NCI-H82 treated with DMSO at 0.1 percent for 48 hours (cell line): Measurements from ENCODE around the gene NRL.
A peak's percentile ranks its signal among the peaks of the same experiment; 100 is the strongest.

Experiments
- DNase-seq: peaks from one replicate; lab custom pipeline; 2025; ENCODE audit not compliant: unreplicated experiment; lab: John Stamatoyannopoulos, UW

Gene NRL

GRCh38 chr14:24100982-24101494 lies 13.7 kb downstream of the NRL start:
- no peak for DNase-seq

DNA sequence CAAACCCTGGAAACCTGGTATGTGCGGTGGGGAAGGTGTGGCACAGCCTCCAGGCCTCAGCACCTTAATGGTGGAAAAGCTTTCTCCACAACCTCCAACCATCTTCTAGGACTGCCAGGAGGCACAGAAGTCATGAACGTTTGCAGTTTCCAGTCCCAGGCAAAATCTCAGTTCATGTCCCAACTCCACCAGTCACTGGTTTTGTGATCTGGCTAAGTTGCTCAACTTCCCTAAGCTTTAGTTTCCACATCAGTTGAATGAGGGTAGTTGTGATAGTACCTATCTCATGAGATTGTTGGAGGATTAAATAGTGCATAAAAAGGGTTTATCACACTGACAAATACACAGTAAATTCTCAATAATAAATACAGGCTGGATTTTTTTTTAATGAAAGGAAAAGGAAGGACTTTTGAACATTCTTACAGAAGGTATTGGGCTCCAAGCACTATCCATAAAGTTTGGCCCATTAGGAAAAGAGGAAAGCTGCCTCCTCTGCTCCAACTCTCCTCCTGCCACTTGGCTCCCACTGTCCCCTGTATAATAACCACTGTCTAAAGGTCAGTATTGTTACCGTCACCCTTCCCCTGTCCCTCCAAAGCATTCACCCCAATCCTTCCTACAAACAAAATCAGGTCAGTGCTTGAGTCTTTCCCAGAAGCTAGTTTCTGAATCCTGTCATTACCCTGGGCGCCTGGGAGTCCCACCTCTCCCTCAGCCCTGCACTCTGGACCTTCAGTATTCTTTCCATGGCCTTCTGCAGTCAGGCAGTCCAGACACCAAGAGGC lies 14.4 kb downstream of the NRL start:
- DNase-seq: no peak

DNA sequence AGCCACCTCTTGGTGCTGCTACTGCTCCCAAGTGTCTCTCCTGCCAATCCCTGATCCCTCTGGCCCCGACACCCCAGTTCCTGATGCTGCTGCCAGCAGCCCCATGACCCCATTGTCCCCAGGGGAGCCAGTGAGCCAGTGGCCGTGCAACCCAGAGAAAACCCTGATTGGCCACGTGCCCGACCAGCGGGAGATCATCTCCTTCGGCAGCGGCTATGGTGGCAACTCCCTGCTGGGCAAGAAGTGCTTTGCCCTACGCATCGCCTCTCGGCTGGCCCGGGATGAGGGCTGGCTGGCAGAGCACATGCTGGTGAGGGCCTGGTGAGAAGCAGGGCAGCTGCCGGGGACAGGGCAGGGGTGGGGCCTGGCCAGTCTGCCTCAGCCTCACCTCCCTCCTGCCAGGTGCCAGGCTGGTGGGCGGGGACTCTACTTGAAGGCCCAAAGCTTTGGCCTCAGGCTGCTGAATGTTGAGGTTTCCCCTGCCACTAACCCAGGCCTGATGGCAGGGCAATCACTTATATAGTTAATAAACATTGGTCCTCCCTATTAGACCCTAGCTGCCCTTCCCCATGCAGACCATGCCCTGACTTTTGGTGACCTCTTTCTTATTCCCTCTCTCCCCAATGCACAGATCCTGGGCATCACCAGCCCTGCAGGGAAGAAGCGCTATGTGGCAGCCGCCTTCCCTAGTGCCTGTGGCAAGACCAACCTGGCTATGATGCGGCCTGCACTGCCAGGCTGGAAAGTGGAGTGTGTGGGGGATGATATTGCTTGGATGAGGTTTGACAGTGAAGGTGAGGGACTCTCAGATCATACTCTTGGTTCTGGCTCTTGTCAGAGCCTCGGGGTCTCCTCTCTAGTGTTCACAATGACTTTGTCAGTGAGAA lies 15.6 kb downstream of the NRL start:
- DNase-seq: no peak

DNA sequence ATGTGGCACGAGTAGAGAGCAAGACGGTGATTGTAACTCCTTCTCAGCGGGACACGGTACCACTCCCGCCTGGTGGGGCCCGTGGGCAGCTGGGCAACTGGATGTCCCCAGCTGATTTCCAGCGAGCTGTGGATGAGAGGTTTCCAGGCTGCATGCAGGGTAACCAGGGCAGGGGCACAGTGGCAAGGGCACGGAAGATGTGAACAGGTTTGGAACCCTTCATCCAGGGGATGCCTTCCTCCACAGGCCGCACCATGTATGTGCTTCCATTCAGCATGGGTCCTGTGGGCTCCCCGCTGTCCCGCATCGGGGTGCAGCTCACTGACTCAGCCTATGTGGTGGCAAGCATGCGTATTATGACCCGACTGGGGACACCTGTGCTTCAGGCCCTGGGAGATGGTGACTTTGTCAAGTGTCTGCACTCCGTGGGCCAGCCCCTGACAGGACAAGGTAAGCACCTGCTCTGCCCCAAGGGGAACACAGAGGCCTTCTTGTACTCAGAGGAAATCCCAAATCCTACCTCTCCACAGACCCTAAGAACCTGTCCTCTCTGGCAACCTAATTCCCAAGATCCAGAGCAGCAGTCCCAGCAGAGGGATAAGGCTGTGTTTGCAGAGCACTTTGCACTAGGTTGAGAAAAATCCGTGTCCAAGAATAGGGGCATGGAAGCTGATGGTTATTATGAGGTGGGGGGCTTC lies 16.4 kb downstream of the NRL start:
- DNase-seq: no peak

- DNase-seq: no peak
Observed at GRCh38 chr14:24096545-24097181, 18.1 kb downstream of the NRL start.

DNA sequence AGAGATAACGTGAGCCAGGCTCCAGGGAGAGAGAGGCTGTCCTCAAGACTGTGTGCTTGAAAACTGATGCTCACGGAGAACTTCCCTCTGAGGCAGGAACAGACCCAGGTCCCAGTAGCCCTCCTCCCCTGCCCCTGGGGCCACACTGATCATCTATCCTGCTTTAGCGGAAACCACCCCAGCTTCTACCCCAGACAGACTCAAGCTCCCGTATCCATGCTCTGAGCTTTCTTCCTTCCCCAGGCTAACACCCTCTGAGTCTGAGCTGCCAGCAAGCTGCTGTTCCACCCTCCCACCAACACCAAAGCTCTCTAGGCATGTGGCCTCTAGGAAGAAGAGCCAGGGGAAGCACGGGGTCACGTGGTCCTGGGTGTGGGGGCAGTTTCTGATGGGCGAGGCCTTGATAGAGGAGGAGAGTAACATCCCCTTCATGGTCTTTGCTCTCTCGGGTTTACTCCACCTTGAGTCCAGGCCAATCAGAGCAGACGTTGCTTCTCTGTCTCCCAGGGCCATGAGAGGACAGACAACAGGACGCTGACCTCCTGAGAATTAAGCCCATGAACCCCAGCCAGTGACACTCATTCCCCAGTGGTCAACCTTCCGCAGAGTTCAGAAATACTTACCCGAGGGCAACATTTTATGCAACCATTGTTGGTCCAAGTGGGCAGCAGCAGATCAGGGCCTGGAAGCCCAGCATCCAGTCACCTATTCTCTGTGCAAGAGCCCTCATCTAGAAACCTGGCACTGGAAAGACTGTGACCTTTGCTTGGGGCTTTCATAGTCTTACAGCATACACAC lies 19.3 kb downstream of the NRL start:
- peak; percentile 18 for DNase-seq

GRCh38 chr14:24094841-24095270 lies 19.9 kb downstream of the NRL start:
- DNase-seq: no peak

DNA sequence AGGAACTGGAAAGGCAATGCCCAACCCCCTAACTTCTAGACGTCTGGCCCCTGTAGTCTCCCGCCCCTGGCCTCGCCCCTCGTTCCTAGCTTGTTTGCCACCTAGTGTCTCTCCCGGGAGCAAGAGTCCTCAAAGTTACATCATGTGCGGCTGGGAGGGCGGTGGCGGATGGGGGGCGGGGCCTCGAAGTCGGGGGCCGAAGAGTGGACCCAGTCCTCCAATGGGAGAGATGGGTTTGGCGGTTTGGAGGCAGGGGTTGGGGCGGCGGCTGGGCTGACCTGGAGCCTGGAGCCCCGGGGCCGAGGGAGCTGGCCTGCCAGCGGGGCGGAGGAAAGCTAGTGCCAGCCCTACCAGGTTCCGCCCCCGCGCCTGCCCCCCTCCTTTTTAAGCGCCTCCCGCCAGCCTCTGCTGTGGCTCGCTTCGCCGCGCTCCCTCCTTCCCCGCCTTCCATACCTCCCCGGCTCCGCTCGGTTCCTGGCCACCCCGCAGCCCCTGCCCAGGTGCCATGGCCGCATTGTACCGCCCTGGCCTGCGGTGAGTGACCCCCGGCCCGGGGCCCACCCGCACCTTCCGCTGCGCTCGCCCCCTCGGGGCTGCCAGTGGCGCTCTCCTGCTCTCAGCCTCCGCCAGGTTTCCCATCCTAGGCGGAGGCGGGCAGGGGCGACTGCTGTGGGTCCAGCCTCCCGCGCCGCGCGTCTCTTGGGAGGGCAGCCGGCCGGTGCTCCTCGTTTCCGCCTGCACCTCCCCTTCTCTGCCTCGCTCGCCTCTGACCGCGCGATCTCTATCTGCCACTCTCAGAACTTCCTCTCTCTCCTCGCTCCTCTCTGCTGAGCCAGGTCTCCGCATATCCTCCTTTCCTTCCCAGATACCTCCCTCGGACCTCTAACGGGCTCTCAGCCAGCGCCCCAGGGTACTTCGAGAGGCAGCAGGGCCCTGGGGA lies 20.6 kb downstream of the NRL start, which contains the start of gene PCK2:
Gene PCK2 (plus strand): TSS at position 411 of the 940 bp plus-strand sequence. CDS start 95 bp downstream, at position 506.
- DNase-seq: peak; percentile 70

GRCh38 chr14:24093207-24093900 lies 21.4 kb downstream of the NRL start:
- no peak for DNase-seq

DNA sequence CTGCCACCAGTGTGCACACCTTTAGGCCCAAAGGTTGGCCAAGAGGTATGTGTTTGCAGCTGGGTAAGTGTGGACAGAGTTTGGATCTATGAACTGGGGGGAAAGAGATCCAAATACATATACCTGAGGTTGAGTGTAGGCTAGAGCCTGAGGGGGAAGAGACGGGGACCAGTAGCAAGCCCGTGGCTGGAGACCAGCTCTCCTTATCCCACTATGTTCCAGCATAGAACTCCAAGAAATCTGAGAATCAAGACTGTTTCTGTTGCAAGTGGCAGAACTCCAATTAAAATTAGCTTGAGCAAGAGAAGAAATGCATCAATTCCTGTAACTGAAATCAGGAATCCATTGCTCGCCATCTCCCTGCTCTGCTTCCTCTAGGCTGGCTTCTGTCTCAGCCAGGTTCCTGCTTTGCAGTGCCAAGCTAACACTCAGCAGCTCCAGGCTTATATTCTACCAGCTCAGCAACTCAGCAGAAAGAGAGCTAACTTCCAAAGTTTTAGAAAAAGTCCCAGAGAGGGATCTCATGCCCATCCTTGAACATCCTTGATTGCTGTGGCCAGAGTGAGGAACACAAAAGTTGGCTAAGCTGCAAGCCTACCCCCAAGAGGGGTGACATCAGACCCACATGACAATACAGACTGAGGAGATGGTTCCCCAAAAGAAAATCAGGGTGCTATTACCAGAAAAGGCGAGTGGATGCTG lies 22.1 kb downstream of the NRL start:
- no peak for DNase-seq

DNA sequence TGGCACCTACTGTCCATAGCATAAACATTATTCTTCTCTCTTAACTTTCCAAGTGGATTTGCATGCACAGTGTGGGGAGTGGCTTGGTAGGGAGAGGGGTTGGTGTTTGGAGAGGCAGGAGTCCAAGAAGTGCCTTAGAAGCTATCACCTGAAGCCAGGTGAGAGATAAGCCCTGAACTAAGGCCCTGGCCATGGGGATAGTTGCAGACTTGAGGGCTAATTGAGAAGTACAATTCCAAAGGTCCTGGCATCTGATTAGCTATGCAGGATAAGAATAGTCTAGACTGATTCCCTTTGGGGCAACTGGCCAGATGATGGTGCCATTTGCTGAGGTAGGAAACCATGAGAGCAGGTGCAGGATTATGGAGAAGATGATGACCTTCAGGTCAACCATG lies 22.6 kb downstream of the NRL start:
- no peak for DNase-seq

DNA sequence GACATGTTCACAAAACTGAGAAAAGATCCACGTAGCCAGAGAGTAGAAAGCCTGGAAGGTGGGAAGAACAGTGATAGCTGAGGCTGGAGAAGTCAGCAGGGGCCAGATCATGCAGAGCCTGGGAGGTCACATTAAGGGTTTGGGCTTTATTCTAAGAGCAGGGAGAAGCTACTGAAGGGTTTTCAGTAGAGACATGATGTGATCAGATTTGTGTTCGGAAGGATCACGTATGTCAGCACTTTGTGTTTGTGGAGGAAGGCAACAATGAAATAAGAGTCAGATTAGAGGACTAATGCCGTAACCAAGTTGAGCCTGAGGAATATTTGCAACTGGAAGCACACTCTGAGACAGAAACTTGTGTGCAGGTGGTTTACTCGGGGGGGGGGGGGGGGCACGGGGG lies 24.9 kb downstream of the NRL start:
- DNase-seq: no peak

GRCh38 chr14:24088095-24088494 lies 26.7 kb downstream of the NRL start:
- DNase-seq: no peak

DNA sequence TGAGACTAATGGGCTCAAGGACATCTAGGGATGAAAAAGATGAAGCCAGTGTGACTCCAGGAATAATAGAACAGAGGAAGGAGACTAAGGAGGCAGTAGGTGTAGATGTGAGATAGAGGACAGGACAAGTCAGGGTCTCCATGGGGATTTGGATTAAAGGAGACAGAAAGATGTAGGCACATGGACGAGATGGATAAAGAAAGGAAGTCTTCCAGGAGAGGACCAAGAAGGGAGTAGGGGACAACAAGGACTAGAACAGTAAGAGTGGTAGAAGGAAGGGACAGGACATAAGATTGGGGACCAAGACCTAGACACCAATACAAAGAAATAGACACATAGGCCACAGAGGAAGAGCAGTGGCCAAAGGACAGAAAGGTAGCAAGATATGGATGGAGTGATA lies 27.7 kb downstream of the NRL start:
- DNase-seq: no peak

DNA sequence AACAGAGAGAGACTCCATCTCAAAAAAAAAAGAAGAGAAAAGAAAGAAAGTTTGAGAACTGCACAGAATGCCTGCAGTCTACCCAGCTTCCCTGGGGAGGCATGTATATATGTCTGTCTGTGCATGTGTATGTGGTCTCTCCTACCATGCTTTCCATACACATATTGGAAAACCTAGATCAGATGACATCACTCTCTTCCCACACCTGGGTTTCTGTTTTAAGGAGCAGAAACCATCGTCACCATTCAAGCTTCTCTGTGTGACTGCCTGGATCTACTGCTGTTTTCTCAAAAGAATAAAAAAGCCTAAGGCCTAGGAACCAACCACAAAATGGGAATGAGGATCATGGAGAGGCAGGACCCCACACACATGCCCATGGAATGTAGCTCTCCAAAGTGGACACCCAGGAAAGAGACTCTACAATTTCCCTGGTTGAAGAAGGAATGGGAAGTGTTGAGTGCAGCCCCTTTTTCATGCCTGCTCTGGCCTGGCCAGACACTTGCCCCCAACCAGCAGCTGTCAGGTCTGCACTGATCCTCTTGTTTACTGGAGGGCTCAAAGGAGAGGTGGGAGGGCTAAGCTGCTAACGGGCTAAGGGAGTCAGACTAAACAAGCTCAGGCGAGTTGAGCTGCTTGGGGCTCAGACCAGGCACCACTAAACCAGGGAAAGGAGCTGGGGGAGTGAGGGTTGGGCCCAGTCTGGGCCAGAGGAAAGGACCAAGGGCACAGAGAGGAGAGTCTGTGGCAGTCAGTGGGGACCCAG lies 28.4 kb downstream of the NRL start:
- DNase-seq: peak; percentile 87

- DNase-seq: peak; percentile 86
Observed at GRCh38 chr14:24085215-24085614, 29.5 kb downstream of the NRL start.

DNA sequence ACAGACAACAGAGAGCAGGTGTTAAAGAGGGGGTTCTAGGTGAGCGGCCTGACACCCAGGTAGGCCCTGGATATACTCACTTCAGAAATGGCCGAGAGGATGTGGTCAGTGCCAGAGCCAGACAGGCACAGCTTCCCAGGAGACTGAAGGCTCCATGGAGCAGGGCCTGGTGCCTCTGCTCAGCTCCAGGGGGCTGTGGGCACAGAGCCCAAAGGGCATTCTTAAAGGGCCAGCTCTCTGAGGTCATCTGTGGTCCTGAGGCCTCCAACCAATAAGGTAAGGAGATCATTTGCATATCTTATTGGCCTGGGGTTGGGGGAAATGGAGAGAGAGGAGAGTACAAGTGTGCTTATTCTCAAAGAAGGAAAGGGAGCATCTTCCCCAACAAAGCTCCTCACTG lies 30.3 kb downstream of the NRL start:
- DNase-seq: no peak
